H9 (cell line): ENCODE measurements around the gene ASPHD1. TPM values are rescaled to one million over a fixed set of nuclear protein-coding genes. Genes with fewer than 3 reads are reported as not detected.
A peak's percentile ranks its signal among the peaks of the same experiment; 100 is the strongest.

Experiments
- DNase-seq: peaks from one replicate; pipeline ENCODE4 v3.0.0-alpha.2; 2017
- H2AFZ ChIP-seq: one replicate; pipeline ENCODE4 v1.6.1; 2013; ENCODE audit warnings: mild to moderate bottlenecking, low read length, control low read depth, moderate library complexity
- H2AK5ac ChIP-seq: 2 replicates; pipeline ENCODE4 v1.6.1; 2013; ENCODE audit warnings: low read length, control low read depth, mixed read lengths; ENCODE audit not compliant: insufficient read length
- H2BK120ac ChIP-seq: one replicate; pipeline ENCODE4 v1.6.1; 2013; ENCODE audit warnings: low read depth, mild to moderate bottlenecking, low read length, control low read depth, inconsistent platforms; ENCODE audit not compliant: poor library complexity, severe bottlenecking
- H2BK12ac ChIP-seq: 2 replicates; pipeline ENCODE4 v1.6.1; 2013; ENCODE audit warnings: low read length, control low read depth, mixed read lengths, low read depth; ENCODE audit not compliant: insufficient read length
- H2BK15ac ChIP-seq: 2 replicates; pipeline ENCODE4 v1.6.1; 2013; ENCODE audit warnings: low read depth, low read length, control low read depth
- H2BK20ac ChIP-seq: one replicate; pipeline ENCODE4 v1.6.1; 2013; ENCODE audit warnings: low read depth, mild to moderate bottlenecking, low read length, control low read depth, inconsistent platforms; ENCODE audit not compliant: poor library complexity, severe bottlenecking
- H2BK5ac ChIP-seq: 2 replicates; pipeline ENCODE4 v1.6.1; 2013; ENCODE audit warnings: low read length, control low read depth, mixed read lengths; ENCODE audit not compliant: insufficient read length
- H3K14ac ChIP-seq: 2 replicates; pipeline ENCODE4 v1.6.1; 2013; ENCODE audit warnings: low read length, control low read depth; ENCODE audit not compliant: insufficient read depth
- H3K18ac ChIP-seq: 2 replicates; pipeline ENCODE4 v1.6.1; 2013; ENCODE audit warnings: low read depth, mild to moderate bottlenecking, mixed read lengths, low read length, control low read depth; ENCODE audit not compliant: insufficient read length
- H3K23ac ChIP-seq: 2 replicates; pipeline ENCODE4 v1.6.1; 2013; ENCODE audit warnings: low read length, control low read depth, mixed read lengths, low read depth; ENCODE audit not compliant: insufficient read length
- H3K23me2 ChIP-seq: 2 replicates; pipeline ENCODE4 v1.6.1; 2013; ENCODE audit warnings: low read depth, mild to moderate bottlenecking, mixed read lengths, low read length, control low read depth; ENCODE audit not compliant: insufficient read length, poor library complexity, severe bottlenecking
- H3K27ac ChIP-seq: 2 replicates; pipeline ENCODE4 v1.5.1; 2013; ENCODE audit warnings: low read length, control low read depth, mixed read lengths, low read depth; ENCODE audit not compliant: insufficient read length
- H3K27me3 ChIP-seq: 2 replicates; pipeline ENCODE4 v1.6.1; 2013; ENCODE audit warnings: low read length, control low read depth, inconsistent platforms; ENCODE audit not compliant: insufficient read depth
- H3K4ac ChIP-seq: 2 replicates; pipeline ENCODE4 v1.6.1; 2013; ENCODE audit warnings: low read depth, mild to moderate bottlenecking, control low read depth, inconsistent platforms, low read length, moderate library complexity
- H3K4me1 ChIP-seq: 2 replicates; pipeline ENCODE4 v1.6.1; 2013; ENCODE audit warnings: low read length, control low read depth, inconsistent platforms; ENCODE audit not compliant: insufficient read depth
- H3K4me2 ChIP-seq: 2 replicates; pipeline ENCODE4 v1.6.1; 2013; ENCODE audit warnings: low read length, control low read depth, mixed read lengths; ENCODE audit not compliant: insufficient read length, insufficient read depth
- H3K56ac ChIP-seq: 2 replicates; pipeline ENCODE4 v1.6.1; 2013; ENCODE audit warnings: low read depth, mild to moderate bottlenecking, mixed read lengths, low read length, control low read depth; ENCODE audit not compliant: insufficient read length
- H3K79me1 ChIP-seq: 2 replicates; pipeline ENCODE4 v1.6.1; 2013; ENCODE audit warnings: low read depth, mild to moderate bottlenecking, moderate library complexity, low read length, control low read depth, inconsistent platforms; ENCODE audit not compliant: insufficient read depth, poor library complexity, severe bottlenecking
- H3K79me2 ChIP-seq: 2 replicates; pipeline ENCODE4 v1.6.1; 2013; ENCODE audit warnings: low read length, control low read depth, inconsistent platforms; ENCODE audit not compliant: insufficient read depth
- H3K9ac ChIP-seq: 2 replicates; pipeline ENCODE4 v1.6.1; 2013; ENCODE audit warnings: low read length, control low read depth, mixed read lengths; ENCODE audit not compliant: insufficient read length; ENCODE audit errors: extremely low read depth
- H3K9me3 ChIP-seq: one replicate; pipeline ENCODE4 v1.6.1; 2013; ENCODE audit warnings: low read depth, low read length, inconsistent platforms; ENCODE audit not compliant: control insufficient read depth
- H3T11ph ChIP-seq: one replicate; pipeline ENCODE4 v1.6.1; 2013; ENCODE audit warnings: mild to moderate bottlenecking, low read length, control low read depth, inconsistent platforms
- H4K20me1 ChIP-seq: one replicate; pipeline ENCODE4 v1.6.1; 2013; ENCODE audit not compliant: control insufficient read depth, insufficient read length, insufficient read depth
- H4K5ac ChIP-seq: 2 replicates; pipeline ENCODE4 v1.6.1; 2013; ENCODE audit warnings: low read depth, mild to moderate bottlenecking, mixed read lengths, low read length, control low read depth; ENCODE audit not compliant: insufficient read length
- H4K8ac ChIP-seq: replicated peaks from 2 replicates; pipeline ENCODE4 v1.6.1; 2013; ENCODE audit warnings: low read length, control low read depth, mixed read lengths, low read depth; ENCODE audit not compliant: insufficient read length
- H4K91ac ChIP-seq: 2 replicates; pipeline ENCODE4 v1.6.1; 2013; ENCODE audit warnings: low read depth, mild to moderate bottlenecking, moderate library complexity, mixed read lengths, low read length, control low read depth; ENCODE audit not compliant: insufficient read length
- H3K27ac Mint-ChIP-seq, 3 experiments: 2 replicates in 2 of 3; 3 replicates in 1 of 3; pipeline ENCODE4 v1.8.0; 2020 to 2021; ENCODE audit warnings: mixed read lengths in 3 of 3, mild to moderate bottlenecking in 1 of 3, moderate library complexity in 1 of 3
- H3K27me3 Mint-ChIP-seq: 2 replicates; pipeline ENCODE4 v1.8.0; 2021; ENCODE audit warnings: low read depth, mild to moderate bottlenecking, moderate library complexity, mixed read lengths
- H3K36me3 Mint-ChIP-seq, 3 experiments: 2 replicates in 2 of 3; 3 replicates in 1 of 3; pipeline ENCODE4 v1.8.0; 2020 to 2021; ENCODE audit warnings: low read depth in 3 of 3, mixed read lengths in 3 of 3; ENCODE audit not compliant: insufficient read depth in 1 of 3
- H3K4me1 Mint-ChIP-seq, 2 experiments: 2 replicates each; pipeline ENCODE4 v1.8.0; 2020; ENCODE audit warnings: mixed read lengths in 2 of 2
- H3K4me3 Mint-ChIP-seq, 2 experiments: 2 replicates in 1 of 2; 3 replicates in 1 of 2; pipeline ENCODE4 v1.8.0; 2020 to 2021; ENCODE audit warnings: mild to moderate bottlenecking in 2 of 2, mixed read lengths in 2 of 2, moderate library complexity in 1 of 2
- H3K9me3 Mint-ChIP-seq, 2 experiments: 2 replicates in 1 of 2; 3 replicates in 1 of 2; pipeline ENCODE4 v1.8.0; 2020; ENCODE audit warnings: mild to moderate bottlenecking in 2 of 2, mixed read lengths in 2 of 2, moderate library complexity in 1 of 2
- CTCF ChIP-seq: fragments of 200-600 bp; sonication (generic); conservative IDR thresholded peaks from 3 replicates; pipeline ENCODE4 v1.8.0; 2021; ENCODE audit warnings: antibody characterized with exemption, mild to moderate bottlenecking
- WGBS: extraction: QIAGEN DNeasy Blood & Tissue Kit; methylation state at CpG from one replicate; pipeline ENCODE4 v1.1.7; 2013; ENCODE audit warnings: missing lambda C conversion rate, low lambda C conversion rate, mixed read lengths; ENCODE audit not compliant: insufficient read length; ENCODE audit errors: extremely low coverage; 5-methylcytosine and 5-hydroxymethylcytosine counted together
- total RNA-seq: library from RNA; stranded (reverse); gene quantifications from 2 replicates; pipeline ENCODE4 v1.2.1, GENCODE V29; 2021

The ASPHD1 gene
- total RNA-seq, 1 experiment from 2014 or later = 16.7 TPM

DNA sequence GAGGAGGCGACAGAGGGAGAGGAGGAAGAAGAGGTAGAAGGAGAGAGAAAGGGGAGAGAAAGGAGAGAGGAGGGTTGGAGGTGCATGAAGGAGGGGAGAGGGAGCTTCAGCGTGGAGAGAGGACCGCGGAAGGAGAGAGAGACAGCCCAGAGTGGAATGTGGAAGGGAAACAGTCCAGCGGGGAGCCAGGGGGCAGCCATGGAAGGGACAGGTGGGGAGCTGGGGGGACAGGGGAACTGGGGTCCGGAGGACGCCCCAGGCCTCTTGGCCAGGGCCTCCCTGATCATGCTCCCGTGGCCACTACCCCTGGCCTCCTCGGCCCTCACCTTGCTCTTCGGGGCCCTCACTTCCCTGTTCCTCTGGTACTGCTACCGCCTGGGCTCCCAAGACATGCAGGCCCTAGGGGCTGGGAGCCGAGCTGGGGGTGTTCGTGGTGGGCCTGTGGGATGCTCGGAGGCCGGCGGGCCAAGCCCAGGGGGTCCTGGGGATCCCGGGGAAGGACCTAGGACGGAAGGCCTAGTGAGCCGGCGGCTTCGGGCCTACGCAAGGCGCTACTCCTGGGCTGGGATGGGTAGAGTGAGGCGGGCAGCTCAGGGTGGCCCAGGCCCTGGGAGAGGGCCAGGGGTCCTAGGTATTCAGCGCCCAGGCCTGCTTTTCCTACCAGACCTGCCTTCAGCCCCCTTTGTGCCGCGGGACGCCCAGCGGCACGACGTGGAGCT is 759 bp downstream of the ASPHD1 start:
- Histone ChIP-seq H2BK20ac (no peak overlapping the region), H2BK12ac (no peak overlapping the region), H3K27me3 (no peaks in the 10 kb centered on the region), H3K9me3 (no peaks in the 10 kb centered on the region), H3K23me2 (peaks cover 25% of the 10 kb centered on the region), H3K18ac (peak overlapping the region; percentile 67), H3K56ac (no peak overlapping the region), H4K91ac (no peak overlapping the region), H4K8ac (no peak overlapping the region), H2BK15ac (no peak overlapping the region), H2AFZ (no peak overlapping the region), H3K27ac (no peak overlapping the region), H3K79me1 (peaks cover 3% of the 10 kb centered on the region), H4K5ac (no peak overlapping the region), H3K79me2 (no peaks in the 10 kb centered on the region; the same call in 1 of the 2 replicates), H2BK5ac (no peak overlapping the region), H2AK5ac (no peak overlapping the region), H4K20me1 (no peaks in the 10 kb centered on the region), H3K14ac (no peak overlapping the region), H2BK120ac (no peak overlapping the region), H3K4ac (no peak overlapping the region), H3K4me2 (peak overlapping the region; percentile 96), H3K9ac (peak overlapping the region; percentile 65), H3K23ac (no peak overlapping the region), H3K4me1 (peaks cover 2% of the 10 kb centered on the region), H3T11ph (no peak overlapping the region)
- no peak for DNase-seq
- Mint-ChIP-seq H3K27ac (peak overlapping the region in 1 of 3 experiments; percentile 89; a peak in 4 of 7 replicates), H3K27me3 (no peaks in the 10 kb centered on the region), H3K4me3 (peak overlapping the region; percentile 90 to 96), H3K4me1 (peaks cover 24 to 29% of the 10 kb centered on the region in 2 experiments), H3K36me3 (peaks cover 13 to 17% (median 13%) of the 10 kb centered on the region in 3 experiments; a peak in 6 of 7 replicates), H3K9me3 (no peaks in the 10 kb centered on the region)
- TF ChIP-seq CTCF = no peak
- WGBS = no CpG with 5 or more reads among the region's 31 CpGs
